ENCODE data around the gene VAV1.

VAV1 gene

DNA sequence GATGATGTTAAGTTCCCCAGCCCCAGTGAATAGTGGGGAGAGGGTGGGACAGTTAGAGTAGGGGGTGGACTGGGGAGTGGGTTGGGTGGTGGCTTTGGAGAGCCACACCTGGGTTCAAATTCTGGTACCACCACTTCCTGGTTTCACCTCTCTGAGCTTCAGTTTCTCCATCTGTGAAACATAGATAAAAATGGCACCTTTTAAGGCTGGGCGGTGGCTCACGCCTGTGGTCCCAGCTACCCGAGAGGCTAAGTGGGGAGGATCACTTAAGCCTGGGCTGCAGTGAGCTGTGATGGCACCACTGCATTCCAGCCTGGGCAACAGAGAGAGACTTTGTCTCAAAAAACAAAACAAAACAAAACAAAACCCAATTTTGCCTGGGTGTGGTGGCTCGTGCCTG, 5.9 kb downstream of the VAV1 start:
- Histone ChIP-seq H3K36me3 (ENCODE audit: control insufficient read depth in 5 of 5, insufficient read depth in 5 of 5, low read length in 5 of 5) (no peaks in the 10 kb centered on the region), H3K4me3 (ENCODE audit: low read depth in 1 of 5, low read length in 5 of 5) (no peak overlapping the region), H3K4me1 (ENCODE audit: control insufficient read depth in 5 of 5, insufficient read depth in 5 of 5, low read length in 5 of 5) (peaks cover 0 to 19% (median 7%) of the 10 kb centered on the region in 5 donors), H3K27me3 (ENCODE audit: control insufficient read depth in 5 of 5, insufficient read depth in 4 of 5, low read length in 5 of 5) (no peaks in the 10 kb centered on the region), H3K9ac (ENCODE audit: low read length in 5 of 5) (no peak overlapping the region), H3K9me3 (ENCODE audit: control insufficient read depth in 5 of 5, low read length in 5 of 5) (no peaks in the 10 kb centered on the region), H3K27ac (ENCODE audit: low read depth, low read length) (no peak overlapping the region)

GRCh38 chr19:6779206-6779605, 6.7 kb downstream of the VAV1 start:
- no peak overlapping the region for H3K9ac ChIP-seq (ENCODE audit: low read length in 5 of 5)
- no peak overlapping the region for H3K27ac ChIP-seq (ENCODE audit: low read depth, low read length)
- H3K9me3 ChIP-seq (ENCODE audit: control insufficient read depth in 5 of 5, low read length in 5 of 5): no peaks in the 10 kb centered on the region
- no peaks in the 10 kb centered on the region for H3K36me3 ChIP-seq (ENCODE audit: control insufficient read depth in 5 of 5, insufficient read depth in 5 of 5, low read length in 5 of 5)
- H3K27me3 ChIP-seq (ENCODE audit: control insufficient read depth in 5 of 5, insufficient read depth in 4 of 5, low read length in 5 of 5): no peaks in the 10 kb centered on the region
- H3K4me3 ChIP-seq (ENCODE audit: low read depth in 1 of 5, low read length in 5 of 5): no peak overlapping the region
- H3K4me1 ChIP-seq (ENCODE audit: control insufficient read depth in 5 of 5, insufficient read depth in 5 of 5, low read length in 5 of 5): peaks cover 0 to 19% (median 7%) of the 10 kb centered on the region in 5 donors

DNA sequence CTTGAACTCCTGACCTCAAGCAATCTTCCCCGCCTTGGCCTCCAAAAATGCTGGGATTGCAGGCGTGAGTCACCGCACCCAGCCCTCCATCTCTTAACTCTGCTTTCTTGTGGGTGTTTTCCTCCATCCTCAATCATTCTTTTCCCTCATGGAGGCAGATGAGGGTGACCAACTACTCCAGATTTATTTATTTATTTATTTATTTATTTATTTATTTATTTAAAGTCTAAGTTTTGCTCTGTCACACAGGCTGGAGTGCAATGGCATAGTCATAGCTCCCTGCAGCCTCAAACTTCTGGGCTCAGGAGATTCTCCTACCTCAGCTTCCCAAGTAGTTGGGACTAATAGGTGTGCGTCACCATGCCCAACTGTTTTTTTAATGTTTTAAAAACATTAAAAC, 14.9 kb downstream of the VAV1 start:
- H3K27ac ChIP-seq (ENCODE audit: low read depth, low read length): no peak overlapping the region
- H3K36me3 ChIP-seq (ENCODE audit: control insufficient read depth in 5 of 5, insufficient read depth in 5 of 5, low read length in 5 of 5): no peaks in the 10 kb centered on the region
- peaks cover 0 to 5% (median 0%) of the 10 kb centered on the region in 5 donors for H3K4me1 ChIP-seq (ENCODE audit: control insufficient read depth in 5 of 5, insufficient read depth in 5 of 5, low read length in 5 of 5)
- no peak overlapping the region for H3K4me3 ChIP-seq (ENCODE audit: low read depth in 1 of 5, low read length in 5 of 5)
- H3K9ac ChIP-seq (ENCODE audit: low read length in 5 of 5): no peak overlapping the region
- no peaks in the 10 kb centered on the region for H3K9me3 ChIP-seq (ENCODE audit: control insufficient read depth in 5 of 5, low read length in 5 of 5)
- peaks cover 0 to 5% (median 0%) of the 10 kb centered on the region in 5 donors for H3K27me3 ChIP-seq (ENCODE audit: control insufficient read depth in 5 of 5, insufficient read depth in 4 of 5, low read length in 5 of 5)

DNA sequence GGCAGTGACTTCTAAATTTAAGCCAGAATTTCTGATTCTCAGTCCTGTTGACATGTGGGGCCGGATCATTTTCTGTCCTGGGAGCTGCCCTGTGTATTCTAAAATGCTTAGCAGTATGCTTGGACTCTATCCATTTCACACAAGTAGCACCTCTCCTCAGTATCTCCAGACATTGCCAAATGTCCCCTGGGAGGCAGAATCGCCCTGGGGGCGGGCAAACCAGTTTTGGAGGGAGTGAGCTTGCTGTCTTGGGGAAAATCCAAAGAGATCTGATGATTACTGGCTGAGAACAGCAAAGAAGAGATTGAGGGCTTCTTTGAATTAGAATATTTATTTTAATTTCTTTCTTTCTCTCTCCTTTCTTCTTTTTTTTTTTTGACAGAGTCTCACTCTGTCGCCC, 16.4 kb downstream of the VAV1 start:
- Histone ChIP-seq H3K27ac (ENCODE audit: low read depth, low read length) (no peak overlapping the region), H3K9me3 (ENCODE audit: control insufficient read depth in 5 of 5, low read length in 5 of 5) (no peaks in the 10 kb centered on the region), H3K4me1 (ENCODE audit: control insufficient read depth in 5 of 5, insufficient read depth in 5 of 5, low read length in 5 of 5) (peaks cover 0 to 5% (median 0%) of the 10 kb centered on the region in 5 donors), H3K4me3 (ENCODE audit: low read depth in 1 of 5, low read length in 5 of 5) (no peak overlapping the region), H3K9ac (ENCODE audit: low read length in 5 of 5) (no peak overlapping the region), H3K36me3 (ENCODE audit: control insufficient read depth in 5 of 5, insufficient read depth in 5 of 5, low read length in 5 of 5) (no peaks in the 10 kb centered on the region), H3K27me3 (ENCODE audit: control insufficient read depth in 5 of 5, insufficient read depth in 4 of 5, low read length in 5 of 5) (peaks cover 0 to 5% (median 0%) of the 10 kb centered on the region in 5 donors)

- peaks cover 0 to 5% (median 0%) of the 10 kb centered on the region in 5 donors for H3K4me1 ChIP-seq (ENCODE audit: control insufficient read depth in 5 of 5, insufficient read depth in 5 of 5, low read length in 5 of 5)
- H3K9ac ChIP-seq (ENCODE audit: low read length in 5 of 5): no peak overlapping the region
- no peak overlapping the region for H3K4me3 ChIP-seq (ENCODE audit: low read depth in 1 of 5, low read length in 5 of 5)
- H3K36me3 ChIP-seq (ENCODE audit: control insufficient read depth in 5 of 5, insufficient read depth in 5 of 5, low read length in 5 of 5): no peaks in the 10 kb centered on the region
- peaks cover 0 to 5% (median 0%) of the 10 kb centered on the region in 5 donors for H3K27me3 ChIP-seq (ENCODE audit: control insufficient read depth in 5 of 5, insufficient read depth in 4 of 5, low read length in 5 of 5)
- peaks cover 3 to 12% (median 8%) of the 10 kb centered on the region in 5 donors for H3K9me3 ChIP-seq (ENCODE audit: control insufficient read depth in 5 of 5, low read length in 5 of 5)
- H3K27ac ChIP-seq (ENCODE audit: low read depth, low read length): no peak overlapping the region
These were observed 18.0 kb downstream of the VAV1 start for GRCh38 chr19:6790194-6791128.

GRCh38 chr19:6791237-6791636, 18.7 kb downstream of the VAV1 start:
- no peaks in the 10 kb centered on the region for H3K36me3 ChIP-seq (ENCODE audit: control insufficient read depth in 5 of 5, insufficient read depth in 5 of 5, low read length in 5 of 5)
- peaks cover 0 to 5% (median 0%) of the 10 kb centered on the region in 5 donors for H3K4me1 ChIP-seq (ENCODE audit: control insufficient read depth in 5 of 5, insufficient read depth in 5 of 5, low read length in 5 of 5)
- H3K9ac ChIP-seq (ENCODE audit: low read length in 5 of 5): no peak overlapping the region
- no peak overlapping the region for H3K4me3 ChIP-seq (ENCODE audit: low read depth in 1 of 5, low read length in 5 of 5)
- peaks cover 3 to 12% (median 8%) of the 10 kb centered on the region in 5 donors for H3K9me3 ChIP-seq (ENCODE audit: control insufficient read depth in 5 of 5, low read length in 5 of 5)
- no peak overlapping the region for H3K27ac ChIP-seq (ENCODE audit: low read depth, low read length)
- peaks cover 0 to 5% (median 0%) of the 10 kb centered on the region in 5 donors for H3K27me3 ChIP-seq (ENCODE audit: control insufficient read depth in 5 of 5, insufficient read depth in 4 of 5, low read length in 5 of 5)

GRCh38 chr19:6793411-6793810, 20.9 kb downstream of the VAV1 start:
- no peak overlapping the region for H3K4me3 ChIP-seq (ENCODE audit: low read depth in 1 of 5, low read length in 5 of 5)
- peaks cover 0 to 5% (median 0%) of the 10 kb centered on the region in 5 donors for H3K4me1 ChIP-seq (ENCODE audit: control insufficient read depth in 5 of 5, insufficient read depth in 5 of 5, low read length in 5 of 5)
- H3K27ac ChIP-seq (ENCODE audit: low read depth, low read length): no peak overlapping the region
- H3K9ac ChIP-seq (ENCODE audit: low read length in 5 of 5): no peak overlapping the region
- H3K9me3 ChIP-seq (ENCODE audit: control insufficient read depth in 5 of 5, low read length in 5 of 5): peaks cover 3 to 12% (median 8%) of the 10 kb centered on the region in 5 donors
- H3K36me3 ChIP-seq (ENCODE audit: control insufficient read depth in 5 of 5, insufficient read depth in 5 of 5, low read length in 5 of 5): no peaks in the 10 kb centered on the region
- peaks cover 0 to 8% (median 0%) of the 10 kb centered on the region in 5 donors for H3K27me3 ChIP-seq (ENCODE audit: control insufficient read depth in 5 of 5, insufficient read depth in 4 of 5, low read length in 5 of 5)

- Histone ChIP-seq H3K9me3 (ENCODE audit: control insufficient read depth in 5 of 5, low read length in 5 of 5) (peaks cover 3 to 12% (median 8%) of the 10 kb centered on the region in 5 donors), H3K27ac (ENCODE audit: low read depth, low read length) (no peak overlapping the region), H3K36me3 (ENCODE audit: control insufficient read depth in 5 of 5, insufficient read depth in 5 of 5, low read length in 5 of 5) (no peaks in the 10 kb centered on the region), H3K27me3 (ENCODE audit: control insufficient read depth in 5 of 5, insufficient read depth in 4 of 5, low read length in 5 of 5) (peaks cover 0 to 8% (median 0%) of the 10 kb centered on the region in 5 donors), H3K4me1 (ENCODE audit: control insufficient read depth in 5 of 5, insufficient read depth in 5 of 5, low read length in 5 of 5) (peaks cover 0 to 3% (median 0%) of the 10 kb centered on the region in 5 donors), H3K9ac (ENCODE audit: low read length in 5 of 5) (no peak overlapping the region), H3K4me3 (ENCODE audit: low read depth in 1 of 5, low read length in 5 of 5) (no peak overlapping the region)
These were observed 21.5 kb downstream of the VAV1 start for GRCh38 chr19:6793973-6794372.

- no peak overlapping the region for H3K9ac ChIP-seq (ENCODE audit: low read length in 5 of 5)
These were observed 22.4 kb downstream of the VAV1 start for GRCh38 chr19:6794686-6795431.

More at GRCh38 chr19:6794686-6795431, 22.4 kb downstream of the VAV1 start:
- H3K36me3 ChIP-seq (ENCODE audit: control insufficient read depth in 5 of 5, insufficient read depth in 5 of 5, low read length in 5 of 5): no peaks in the 10 kb centered on the region
- H3K9me3 ChIP-seq (ENCODE audit: control insufficient read depth in 5 of 5, low read length in 5 of 5): peaks cover 3 to 12% (median 8%) of the 10 kb centered on the region in 5 donors
- H3K27me3 ChIP-seq (ENCODE audit: control insufficient read depth in 5 of 5, insufficient read depth in 4 of 5, low read length in 5 of 5): peaks cover 0 to 8% (median 0%) of the 10 kb centered on the region in 5 donors
- peak overlapping the region in 1 of 5 donors; percentile 9 for H3K4me3 ChIP-seq (ENCODE audit: low read depth in 1 of 5, low read length in 5 of 5)
- peaks cover 0 to 5% (median 0%) of the 10 kb centered on the region in 5 donors for H3K4me1 ChIP-seq (ENCODE audit: control insufficient read depth in 5 of 5, insufficient read depth in 5 of 5, low read length in 5 of 5)
- H3K27ac ChIP-seq (ENCODE audit: low read depth, low read length): no peak overlapping the region

Measured in subcutaneous abdominal adipose tissue (tissue), 5 donors.